ENCODE results near the gene LRBA.
"Not testable (repeated sequence)": the region's sequence is repeated elsewhere in the genome, so short reads cannot be mapped to it uniquely, and the experiment has no call there.

The LRBA gene

GRCh38 chr4:150942539-150942938 lies 72.5 kb downstream of the LRBA start:
- DNase-seq, result no peak

DNA sequence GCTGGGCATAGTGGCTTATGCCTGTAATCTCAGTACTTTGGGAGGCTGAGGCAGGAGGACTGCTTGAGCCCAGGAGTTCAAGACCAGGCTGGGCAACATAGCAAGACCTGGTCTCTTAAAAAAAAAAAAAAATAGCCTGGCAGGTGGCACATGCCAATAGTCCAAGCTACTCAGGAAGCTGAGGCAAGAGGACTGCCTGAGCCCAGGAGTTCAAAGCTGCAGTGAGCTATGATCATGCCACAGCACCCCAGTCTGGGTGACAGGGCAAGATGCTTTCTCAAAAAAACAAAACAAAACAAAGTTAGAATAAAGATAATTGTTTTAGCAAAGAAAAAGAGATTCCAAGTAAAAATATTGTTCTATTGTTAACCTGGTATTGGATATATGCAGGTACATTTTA lies 75.0 kb downstream of the LRBA start:
- DNase-seq, result no peak

- no peak for DNase-seq
Observed at GRCh38 chr4:150939530-150939929, 75.6 kb downstream of the LRBA start.

- no peak for DNase-seq
Observed at GRCh38 chr4:150938873-150939499, 76.1 kb downstream of the LRBA start.

- DNase-seq, result no peak
Observed at GRCh38 chr4:150938417-150938816, 76.7 kb downstream of the LRBA start.

DNA sequence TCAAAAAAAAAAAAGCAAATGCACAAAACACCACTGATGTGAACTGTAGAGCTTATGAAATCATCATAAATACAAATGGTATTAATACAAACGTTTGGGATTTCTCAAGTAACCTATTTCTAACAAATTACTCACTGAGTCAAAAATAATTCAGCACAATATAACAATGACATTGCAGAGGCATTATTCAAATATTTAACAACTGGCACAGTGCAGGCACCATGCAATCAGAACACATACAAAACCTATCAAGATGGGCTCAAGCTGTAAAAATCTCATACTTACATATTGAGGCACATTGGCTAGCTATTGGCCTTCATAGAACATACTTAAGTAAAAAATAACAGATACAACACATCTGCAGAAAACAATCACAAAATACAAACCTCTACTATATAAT lies 81.1 kb downstream of the LRBA start:
- no peak for DNase-seq

DNA sequence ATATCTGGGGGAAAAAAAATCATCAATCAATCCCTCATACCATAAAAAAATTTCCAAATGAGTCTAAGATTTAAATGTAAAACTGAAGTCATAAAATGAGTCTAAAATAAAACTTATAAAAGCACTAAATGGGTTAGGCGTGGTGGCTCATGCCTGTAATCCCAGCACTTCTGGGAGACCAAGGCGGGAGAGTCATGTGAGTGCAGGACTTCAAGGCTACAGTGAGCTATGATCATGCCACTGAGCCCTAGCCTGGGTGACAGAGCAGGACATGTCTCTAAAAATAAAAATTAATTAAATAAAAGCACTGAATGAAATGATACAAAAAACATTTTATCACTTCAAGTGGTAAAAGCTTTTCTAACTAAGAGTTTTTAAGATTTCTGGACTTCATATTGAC lies 83.3 kb downstream of the LRBA start:
- no peak for DNase-seq

GRCh38 chr4:150931005-150931404 lies 84.1 kb downstream of the LRBA start:
- DNase-seq, result no peak

GRCh38 chr4:150923945-150924344 lies 91.1 kb downstream of the LRBA start:
- DNase-seq, result no peak

- DNase-seq, result not testable (repeated sequence)
Observed at GRCh38 chr4:150921486-150921885, 93.6 kb downstream of the LRBA start.

- not testable (repeated sequence) for DNase-seq
Observed at GRCh38 chr4:150918562-150918961, 96.5 kb downstream of the LRBA start.

DNA sequence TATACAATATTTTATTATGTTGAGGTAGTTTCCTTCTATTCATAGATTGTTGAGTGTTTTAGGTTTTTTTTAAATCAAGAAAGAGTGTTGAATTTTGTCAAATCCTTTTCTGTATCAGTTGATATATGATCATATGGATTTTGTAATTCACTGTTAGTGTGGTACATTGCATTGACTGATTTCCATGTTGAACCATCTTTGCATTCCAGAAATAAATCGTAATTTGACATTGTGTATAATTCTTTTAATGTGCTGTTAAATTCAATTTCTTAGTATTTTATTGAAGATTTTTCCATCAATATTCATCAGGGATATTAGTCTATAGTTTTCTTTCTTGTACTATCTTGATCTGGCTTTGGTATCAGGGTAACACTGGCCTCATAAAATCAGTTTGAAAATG lies 103.8 kb downstream of the LRBA start:
- no peak for DNase-seq

DNA sequence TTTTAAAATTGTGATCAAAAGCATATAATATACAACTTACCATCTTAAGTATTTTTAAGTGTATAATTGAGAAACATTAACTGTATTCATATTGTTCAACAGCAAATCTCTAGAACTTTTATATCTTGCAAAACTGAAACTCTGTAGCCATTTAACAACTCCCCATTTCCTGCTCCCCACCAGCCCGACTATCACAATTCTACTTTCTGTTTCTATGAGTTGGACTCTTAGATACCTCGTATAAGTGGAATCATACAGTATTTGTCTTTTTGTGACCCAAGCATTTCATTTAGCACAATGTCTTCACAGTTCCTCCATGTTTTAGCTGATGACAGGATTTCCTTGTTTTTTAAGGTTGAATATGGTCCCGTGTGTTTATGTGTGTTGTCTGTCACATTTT lies 106.0 kb downstream of the LRBA start:
- no peak for DNase-seq

- DNase-seq, result no peak
Observed at GRCh38 chr4:150906987-150907633, 108.0 kb downstream of the LRBA start.

DNA sequence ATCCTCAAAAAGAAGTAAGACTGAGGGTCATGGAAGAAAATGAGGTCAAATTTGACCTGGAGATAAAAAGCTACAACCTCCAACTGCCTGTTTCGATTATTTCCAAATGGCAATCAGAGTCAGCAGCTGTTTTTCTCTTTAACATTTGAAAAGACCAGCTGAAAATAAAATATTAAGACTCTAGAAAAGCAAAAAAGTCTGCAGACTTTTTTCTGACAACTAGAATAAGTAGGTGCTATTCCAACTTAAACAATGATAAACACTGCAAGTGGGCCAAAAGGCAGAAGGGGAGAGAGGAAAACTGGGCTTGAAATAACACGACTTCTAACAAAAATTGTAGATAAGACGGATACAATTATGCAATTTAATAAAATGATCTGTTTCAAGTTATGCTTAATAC lies 110.4 kb downstream of the LRBA start:
- DNase-seq, result no peak

DNA sequence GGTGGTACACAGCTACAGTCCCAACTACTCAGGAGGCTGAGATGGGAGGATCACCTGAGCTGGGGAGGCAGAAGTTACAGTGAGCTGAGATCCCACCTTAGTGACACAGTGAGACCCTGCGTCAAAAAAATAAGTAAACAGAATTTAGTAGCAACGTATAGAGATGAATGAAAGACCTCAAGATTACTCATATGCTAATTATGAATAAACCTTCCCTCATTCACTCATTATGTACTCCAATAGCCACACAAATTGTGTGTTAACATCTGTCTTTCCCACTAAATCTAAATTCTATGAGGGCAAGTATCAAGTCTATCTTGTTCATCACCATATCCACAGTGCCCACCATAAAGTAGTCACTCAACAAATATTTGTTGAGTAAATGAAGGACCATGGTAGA lies 111.5 kb downstream of the LRBA start:
- DNase-seq, result no peak

DNA sequence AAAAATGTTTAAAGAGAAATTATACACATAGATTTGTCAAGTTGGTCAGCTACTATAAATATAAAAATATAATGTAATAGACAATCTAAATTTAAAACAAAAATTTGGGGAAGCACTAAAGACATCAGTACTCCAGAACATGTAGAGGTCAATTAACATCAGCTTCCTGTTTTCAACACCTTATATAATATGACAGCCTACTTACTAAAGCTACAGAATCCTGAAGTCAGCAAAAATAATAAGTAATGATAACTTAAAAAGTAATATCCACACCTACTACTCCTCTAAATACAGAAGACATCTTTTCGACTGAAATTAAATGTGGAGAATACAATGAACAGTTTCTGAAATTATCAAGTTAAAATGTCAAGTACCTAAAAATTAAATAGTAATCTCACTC lies 118.6 kb downstream of the LRBA start:
- DNase-seq, result no peak

DNA sequence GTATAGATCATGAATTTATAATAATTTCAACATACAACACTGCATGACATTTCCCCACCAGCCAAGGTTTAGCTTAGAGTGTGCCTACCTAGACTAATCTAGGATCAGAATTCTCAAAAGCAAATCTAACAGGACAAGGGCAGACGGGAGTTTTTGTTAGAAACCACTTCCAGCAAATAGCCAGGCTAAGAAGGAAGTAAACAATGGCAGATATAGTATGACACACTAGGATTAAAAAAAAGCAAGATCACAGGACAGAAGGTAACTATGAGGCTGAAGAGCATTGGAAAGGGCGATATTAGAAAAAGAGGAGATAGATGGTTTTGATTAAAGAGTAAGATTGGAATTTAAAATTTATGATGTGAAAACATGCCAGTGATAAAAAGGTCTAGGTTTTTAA lies 124.8 kb downstream of the LRBA start:
- DNase-seq, result no peak

DNA sequence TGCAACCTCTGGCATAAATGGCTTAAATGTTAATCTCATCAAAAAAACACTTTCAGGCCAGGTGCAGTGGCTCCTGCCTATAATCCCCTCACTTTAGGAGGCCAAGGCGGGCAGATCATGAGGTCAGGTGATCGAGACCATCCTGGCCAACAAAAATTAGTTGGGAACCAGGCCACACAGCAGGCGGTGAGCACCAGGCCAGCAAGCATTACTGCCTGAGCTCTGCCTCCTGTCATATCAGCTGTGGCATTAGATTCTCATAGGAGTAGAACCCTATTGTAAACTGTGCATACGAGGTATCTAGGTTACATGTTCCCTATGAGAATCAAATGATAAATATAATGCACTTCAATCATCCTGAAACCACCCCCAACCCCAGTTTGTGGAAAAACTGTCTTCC lies 125.8 kb downstream of the LRBA start:
- no peak for DNase-seq

- DNase-seq, result no peak
Observed at GRCh38 chr4:150888625-150889024, 126.5 kb downstream of the LRBA start.

DNA sequence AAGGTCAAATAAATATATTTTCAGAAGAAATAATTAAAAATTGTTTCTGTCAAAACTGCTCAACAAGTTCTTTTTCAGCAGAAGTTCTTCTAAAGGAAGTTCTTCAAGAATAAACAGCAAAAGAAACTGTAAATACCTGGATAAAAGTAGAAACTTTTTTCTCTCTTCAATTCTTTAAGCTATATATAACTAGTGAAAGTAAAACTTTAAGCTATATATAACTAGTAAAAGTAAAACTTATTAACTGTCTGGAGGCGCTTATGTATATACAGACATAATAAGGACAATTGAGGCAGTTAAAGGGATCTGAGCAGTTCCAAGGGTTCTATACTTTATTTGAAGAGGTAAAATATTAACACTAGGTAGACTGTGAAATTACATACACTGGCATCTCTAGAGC lies 126.9 kb downstream of the LRBA start:
- DNase-seq, result no peak

DNA sequence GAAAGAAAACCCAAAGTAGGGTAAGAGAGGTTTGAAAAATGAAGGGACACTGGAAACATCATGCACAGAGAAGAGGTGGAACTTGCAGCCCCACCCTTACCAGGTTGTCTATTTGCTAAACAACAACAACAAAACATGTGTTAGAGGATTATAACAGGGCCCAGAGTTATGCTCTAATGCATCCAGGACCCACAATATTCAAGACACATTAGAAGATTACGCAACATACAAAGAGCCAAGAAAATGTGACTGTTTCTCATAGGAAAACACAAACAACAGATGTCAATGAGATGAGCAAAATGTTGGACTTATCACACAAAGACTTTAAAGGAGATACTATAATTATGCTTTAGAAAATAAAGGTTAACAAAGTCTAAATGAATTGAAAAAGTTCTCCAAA lies 128.5 kb downstream of the LRBA start:
- DNase-seq, result no peak

GRCh38 chr4:150884625-150885024 lies 130.5 kb downstream of the LRBA start:
- no peak for DNase-seq

GRCh38 chr4:150875367-150875766 lies 139.7 kb downstream of the LRBA start:
- DNase-seq, result no peak

Data from CD4-positive, alpha-beta T cell treated with Interleukin-10 for 1 hour (primary cell).